GM13977 (cell line): ENCODE measurements around the gene EPSTI1.

Source experiments
- DNase-seq: peaks from one replicate; pipeline ENCODE4 v3.0.0; 2012; ENCODE audit warnings: low spot score
- in situ Hi-C: fragments of 300-500 bp; cut with MboI; formaldehyde crosslinking; loops from one replicate; pipeline ENCODE4 v1.12.0; 2022; ENCODE audit warnings: low sequenced_read_pairs, low pct_unique_long_range_greater_than_20kb, mixed read lengths, inconsistent platforms; ENCODE audit not compliant: unreplicated experiment
- TF ChIP-seq, protein P1 (sequence below): IDR thresholded peaks from 2 replicates; pipeline ENCODE4 v1.5.1; 2012; ENCODE audit warnings: mild to moderate bottlenecking, control low read depth; ENCODE audit not compliant: insufficient read depth; ENCODE audit errors: extremely low read depth, missing control alignments

The EPSTI1 gene

DNA sequence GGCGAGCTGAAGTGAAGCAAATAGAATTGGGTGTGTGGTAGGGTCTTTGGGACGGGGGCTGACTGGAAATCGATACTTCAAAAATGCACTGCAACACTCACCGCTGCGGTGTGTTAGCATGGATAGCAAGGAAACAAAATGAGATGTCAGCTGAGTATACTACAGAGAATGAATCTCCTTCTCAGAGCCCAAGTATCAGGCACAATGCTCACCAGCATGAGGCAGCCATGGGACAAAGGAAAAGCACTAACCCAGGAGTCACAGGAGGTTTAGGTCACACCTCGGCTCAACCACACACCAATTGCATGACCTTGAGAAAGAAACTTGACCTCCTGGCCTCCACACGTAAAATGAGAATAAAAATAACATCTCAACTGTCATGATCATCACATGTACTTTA, 136.6 kb downstream of the EPSTI1 start:
- TF ChIP-seq, protein P1, sequence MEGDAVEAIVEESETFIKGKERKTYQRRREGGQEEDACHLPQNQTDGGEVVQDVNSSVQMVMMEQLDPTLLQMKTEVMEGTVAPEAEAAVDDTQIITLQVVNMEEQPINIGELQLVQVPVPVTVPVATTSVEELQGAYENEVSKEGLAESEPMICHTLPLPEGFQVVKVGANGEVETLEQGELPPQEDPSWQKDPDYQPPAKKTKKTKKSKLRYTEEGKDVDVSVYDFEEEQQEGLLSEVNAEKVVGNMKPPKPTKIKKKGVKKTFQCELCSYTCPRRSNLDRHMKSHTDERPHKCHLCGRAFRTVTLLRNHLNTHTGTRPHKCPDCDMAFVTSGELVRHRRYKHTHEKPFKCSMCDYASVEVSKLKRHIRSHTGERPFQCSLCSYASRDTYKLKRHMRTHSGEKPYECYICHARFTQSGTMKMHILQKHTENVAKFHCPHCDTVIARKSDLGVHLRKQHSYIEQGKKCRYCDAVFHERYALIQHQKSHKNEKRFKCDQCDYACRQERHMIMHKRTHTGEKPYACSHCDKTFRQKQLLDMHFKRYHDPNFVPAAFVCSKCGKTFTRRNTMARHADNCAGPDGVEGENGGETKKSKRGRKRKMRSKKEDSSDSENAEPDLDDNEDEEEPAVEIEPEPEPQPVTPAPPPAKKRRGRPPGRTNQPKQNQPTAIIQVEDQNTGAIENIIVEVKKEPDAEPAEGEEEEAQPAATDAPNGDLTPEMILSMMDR, result no peak
- in situ Hi-C loops, result no loop called here
- no peak for DNase-seq

DNA sequence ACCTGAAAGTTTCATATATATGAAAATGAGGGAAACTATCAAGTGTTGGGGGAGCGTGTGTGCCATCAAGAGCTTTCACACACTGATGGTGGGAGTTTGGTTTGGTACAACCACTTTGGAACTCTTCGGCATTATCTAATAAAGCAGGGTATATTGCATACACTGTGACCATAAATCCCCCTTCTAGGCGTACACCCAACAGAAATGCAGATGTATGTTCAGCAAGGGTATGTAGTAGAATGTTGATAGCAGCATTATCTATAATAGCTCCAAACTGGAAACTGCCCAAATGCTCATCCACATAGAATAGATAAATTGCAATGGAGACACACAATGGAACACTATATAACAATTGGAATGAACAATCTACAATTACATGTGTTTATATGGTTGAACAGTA, 139.9 kb downstream of the EPSTI1 start:
- no peak for DNase-seq
- in situ Hi-C loops, result no loop called here
- TF ChIP-seq, protein P1, result no peak

DNA sequence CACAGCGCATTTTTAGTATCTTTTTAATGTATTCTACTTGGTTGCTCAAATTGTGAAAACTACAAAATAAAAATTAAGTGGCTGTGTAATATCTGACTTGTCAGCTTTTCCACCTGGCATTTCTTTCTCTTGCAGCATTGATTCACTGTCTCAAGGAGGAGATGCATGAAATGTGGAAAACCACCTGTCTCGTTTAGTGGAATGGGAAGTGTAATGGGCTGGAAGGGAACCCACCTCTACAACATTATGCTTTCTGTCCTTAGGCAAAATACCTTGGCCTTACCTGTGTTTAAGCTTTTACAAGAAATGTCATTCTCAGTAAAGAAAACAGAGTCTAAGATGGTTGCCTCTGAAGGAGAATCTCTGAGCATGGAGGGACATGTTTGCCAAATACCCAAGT, 142.8 kb downstream of the EPSTI1 start:
- DNase-seq, result no peak
- in situ Hi-C loops, result no loop called here
- TF ChIP-seq, protein P1, result no peak

DNA sequence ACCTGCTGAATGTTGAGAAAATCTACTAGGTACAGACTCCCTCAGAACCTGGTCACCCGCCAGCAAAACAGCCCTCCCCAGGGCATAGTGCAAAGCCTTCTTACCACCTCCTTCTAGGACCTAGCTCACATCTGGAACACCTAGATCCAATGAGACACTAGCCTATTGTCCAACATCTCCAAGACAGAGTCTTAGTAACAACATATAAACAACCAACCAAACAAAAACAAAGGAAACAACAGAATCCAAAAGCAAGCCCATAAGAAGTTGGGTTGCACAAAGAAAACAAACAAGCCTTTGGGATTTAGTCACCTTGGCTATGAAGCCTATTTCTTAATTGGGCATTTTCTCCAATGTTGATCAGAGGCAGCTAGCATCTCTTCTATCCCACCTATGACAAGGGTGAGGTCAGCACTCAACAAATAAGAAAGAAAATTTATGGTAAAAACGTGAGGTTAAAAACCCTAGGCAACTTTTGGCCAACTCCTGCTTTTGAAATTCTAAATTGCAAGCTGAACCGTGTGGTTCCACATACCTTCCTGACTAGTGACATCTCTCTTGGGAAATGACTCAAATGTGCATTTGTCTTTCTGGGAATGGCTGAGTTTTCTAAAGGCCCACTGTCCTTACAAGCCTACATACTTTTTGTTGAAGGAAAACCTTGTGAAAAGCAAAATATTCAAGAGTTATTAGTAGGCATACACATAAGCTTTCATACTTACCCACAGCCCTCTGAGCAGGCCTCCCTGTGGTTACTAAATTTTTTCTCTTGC, 144.0 kb downstream of the EPSTI1 start:
- in situ Hi-C loops, result no loop called here
- TF ChIP-seq, protein P1, result no peak
- DNase-seq, result no peak

DNA sequence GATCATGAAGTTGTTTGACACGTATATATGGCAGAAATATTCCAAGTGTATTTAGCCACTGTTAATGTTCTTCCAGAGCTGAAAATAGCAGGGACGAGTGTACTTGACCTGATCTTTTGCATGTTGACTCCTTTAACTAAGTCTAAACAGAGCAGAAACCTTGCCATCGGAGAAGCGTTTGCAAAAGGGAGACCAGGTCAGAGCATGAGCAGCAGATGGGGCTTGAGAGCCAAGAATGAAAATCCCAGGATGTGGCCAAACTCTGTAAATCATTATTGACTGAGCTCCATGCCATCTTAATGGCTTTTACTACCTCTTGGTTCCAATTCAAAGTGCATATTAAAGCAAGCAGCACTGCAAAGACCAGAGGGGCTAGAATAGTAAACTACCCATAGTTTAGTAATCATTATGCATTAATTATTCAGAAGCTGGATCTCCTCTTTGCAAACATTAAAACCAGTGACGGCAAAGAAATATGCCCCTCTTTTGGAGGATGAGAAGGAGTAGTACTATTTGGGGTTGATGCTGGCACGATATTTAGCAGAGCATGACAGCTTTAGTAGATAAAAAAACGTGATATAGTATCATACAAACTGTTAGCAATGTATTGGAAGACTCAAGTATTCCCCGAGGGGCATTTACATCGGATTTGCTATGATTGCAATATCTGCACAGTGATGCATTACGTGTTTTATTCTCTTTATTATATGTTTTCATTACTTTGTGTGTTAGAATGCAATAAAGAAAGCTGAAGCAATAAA, 154.9 kb downstream of the EPSTI1 start:
- in situ Hi-C loops, result no loop called here
- no peak for DNase-seq
- TF ChIP-seq, protein P1, result peak; percentile 7
